Nephron (organoid): Measurements from ENCODE around the gene AHNAK2.

ENCODE experiments used
- H3K27ac Mint-ChIP-seq, 3 experiments: 2 replicates each; pipeline ENCODE4 v1.8.0; 2020; ENCODE audit warnings: mixed read lengths in 3 of 3, mild to moderate bottlenecking in 2 of 3, moderate library complexity in 1 of 3
- H3K27me3 Mint-ChIP-seq: 2 replicates; pipeline ENCODE4 v1.8.0; 2021; ENCODE audit warnings: low read depth, mild to moderate bottlenecking, moderate library complexity, mixed read lengths
- H3K36me3 Mint-ChIP-seq: 2 replicates; pipeline ENCODE4 v1.8.0; 2020; ENCODE audit warnings: low read depth, mixed read lengths
- H3K4me1 Mint-ChIP-seq: 2 replicates; pipeline ENCODE4 v1.8.0; 2020; ENCODE audit warnings: mixed read lengths
- H3K4me3 Mint-ChIP-seq, 3 experiments: 2 replicates each; pipeline ENCODE4 v1.8.0; 2020; ENCODE audit warnings: mild to moderate bottlenecking in 3 of 3, mixed read lengths in 3 of 3, moderate library complexity in 2 of 3
- H3K9me3 Mint-ChIP-seq: 2 replicates; pipeline ENCODE4 v1.8.0; 2020; ENCODE audit warnings: mixed read lengths
- CTCF ChIP-seq, 3 experiments: fragments of 200-600 bp; sonication (generic); IDR thresholded peaks; one replicate each; pipeline ENCODE4 v1.5.0; 2021; ENCODE audit warnings: antibody characterized with exemption in 3 of 3; ENCODE audit not compliant: unreplicated experiment in 3 of 3

The AHNAK2 gene

GRCh38 chr14:104930526-104931303, 47.5 kb downstream of the AHNAK2 start:
- H3K27me3 Mint-ChIP-seq, result peaks cover 36% of the 10 kb centered on the region
- H3K36me3 Mint-ChIP-seq, result no peaks in the 10 kb centered on the region
- H3K4me3 Mint-ChIP-seq, result peak overlapping the region in 1 of 3 experiments; percentile 28
- no peaks in the 10 kb centered on the region for H3K9me3 Mint-ChIP-seq
- TF ChIP-seq CTCF (IDR thresholded peaks at IDR 0.05; ENCODE audit: unreplicated experiment in 3 of 3), result no peak
- peak overlapping the region in 1 of 3 experiments; percentile 4 for H3K27ac Mint-ChIP-seq
- peaks cover 7% of the 10 kb centered on the region for H3K4me1 Mint-ChIP-seq

- TF ChIP-seq CTCF (IDR thresholded peaks at IDR 0.05; ENCODE audit: unreplicated experiment in 3 of 3), result no peak
- H3K9me3 Mint-ChIP-seq, result no peaks in the 10 kb centered on the region
These were observed 48.6 kb downstream of the AHNAK2 start for GRCh38 chr14:104929268-104930230.

DNA sequence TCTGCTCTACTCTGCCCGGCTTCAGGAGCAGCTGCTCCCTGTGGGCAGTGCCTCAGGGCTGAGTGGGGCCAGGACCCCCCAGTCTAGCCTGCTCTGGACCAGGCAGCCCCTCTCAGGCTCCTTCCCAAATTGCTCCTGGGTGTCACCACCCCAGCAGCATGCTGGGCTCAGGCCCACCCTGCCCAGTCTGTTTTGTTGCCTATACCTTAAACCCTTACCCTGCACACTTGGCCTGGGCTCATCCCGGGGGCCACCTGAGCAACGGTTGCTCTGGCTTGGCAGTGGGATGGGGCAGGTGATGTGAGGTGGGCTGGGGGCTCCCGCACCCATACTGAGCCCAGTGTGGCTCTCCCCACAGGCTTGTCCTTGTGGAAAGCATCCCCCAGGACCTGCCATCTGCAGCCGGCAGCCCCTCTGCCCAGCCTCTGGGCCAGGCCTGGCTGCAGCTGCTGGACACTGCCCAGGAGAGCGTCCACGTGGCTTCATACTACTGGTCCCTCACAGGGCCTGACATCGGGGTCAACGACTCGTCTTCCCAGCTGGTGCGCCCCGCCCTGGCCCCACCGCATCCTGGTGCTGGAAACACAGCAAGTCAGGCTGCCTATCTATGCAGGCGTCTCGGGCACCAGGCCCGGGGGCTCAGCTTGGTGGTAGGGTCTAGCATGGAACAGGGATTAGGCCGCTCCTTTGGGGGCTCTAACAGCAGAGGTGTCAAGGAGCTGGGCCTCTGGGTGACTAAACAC, 49.6 kb downstream of the AHNAK2 start:
- TF ChIP-seq CTCF (IDR thresholded peaks at IDR 0.05; ENCODE audit: unreplicated experiment in 3 of 3), result no peak
- Mint-ChIP-seq H3K9me3 (no peaks in the 10 kb centered on the region), H3K4me1 (no peaks in the 10 kb centered on the region), H3K4me3 (no peak overlapping the region), H3K27me3 (peaks cover 19% of the 10 kb centered on the region), H3K27ac (no peak overlapping the region), H3K36me3 (no peaks in the 10 kb centered on the region)

More at GRCh38 chr14:104929268-104930230, 48.6 kb downstream of the AHNAK2 start:
- Mint-ChIP-seq H3K27ac (peak overlapping the region in 1 of 3 experiments; percentile 4), H3K36me3 (no peaks in the 10 kb centered on the region), H3K4me3 (peak overlapping the region in 1 of 3 experiments; percentile 28), H3K27me3 (peaks cover 25% of the 10 kb centered on the region), H3K4me1 (peaks cover 3% of the 10 kb centered on the region)

- H3K4me1 Mint-ChIP-seq, result no peaks in the 10 kb centered on the region
- no peak overlapping the region for H3K4me3 Mint-ChIP-seq
- no peak overlapping the region for H3K27ac Mint-ChIP-seq
- no peaks in the 10 kb centered on the region for H3K9me3 Mint-ChIP-seq
- no peaks in the 10 kb centered on the region for H3K36me3 Mint-ChIP-seq
- no peak for TF ChIP-seq CTCF (IDR thresholded peaks at IDR 0.05; ENCODE audit: unreplicated experiment in 3 of 3)
- H3K27me3 Mint-ChIP-seq, result peaks cover 19% of the 10 kb centered on the region
These were observed 50.3 kb downstream of the AHNAK2 start for GRCh38 chr14:104927901-104928300.

- Mint-ChIP-seq H3K27ac (no peak overlapping the region), H3K4me1 (no peaks in the 10 kb centered on the region), H3K36me3 (no peaks in the 10 kb centered on the region), H3K4me3 (no peak overlapping the region), H3K9me3 (no peaks in the 10 kb centered on the region), H3K27me3 (peaks cover 18% of the 10 kb centered on the region)
- no peak for TF ChIP-seq CTCF (IDR thresholded peaks at IDR 0.05; ENCODE audit: unreplicated experiment in 3 of 3)
These were observed 50.8 kb downstream of the AHNAK2 start for GRCh38 chr14:104927432-104927816.
